Cardiac muscle cell (in vitro differentiated cells and primary cell): ENCODE data around the gene MYCN. TPM values are rescaled to one million over a fixed set of nuclear protein-coding genes. Genes with fewer than 3 reads are reported as not detected.
"Not testable (repeated sequence)": the region's sequence is repeated elsewhere in the genome, so short reads cannot be mapped to it uniquely, and the experiment has no call there.

ENCODE experiments used
- DNase-seq, 2 donors: peaks; one replicate each; pipeline versions ENCODE4 v3.0.0 to v3.0.0-alpha.2; 2010 to 2017; ENCODE audit warnings: low read depth in 1 of 2, low spot score in 1 of 2
- H3K27ac ChIP-seq: fragments of 200-600 bp; sonication (generic); 2 replicates; pipeline ENCODE4 v1.5.1; 2016
- H3K27me3 ChIP-seq: fragments of 200-600 bp; sonication (generic); 2 replicates; pipeline ENCODE4 v1.6.0; 2016; ENCODE audit warnings: control low read depth
- H3K36me3 ChIP-seq: fragments of 200-600 bp; sonication (generic); 2 replicates; pipeline ENCODE4 v1.5.1; 2016; ENCODE audit warnings: control low read depth
- H3K4me1 ChIP-seq: fragments of 200-600 bp; sonication (generic); 2 replicates; pipeline ENCODE4 v1.8.1; 2017; ENCODE audit warnings: low read depth, mild to moderate bottlenecking, mixed run types
- H3K4me3 ChIP-seq: fragments of 200-600 bp; sonication (generic); 2 replicates; pipeline ENCODE4 v1.5.1; 2016; ENCODE audit warnings: mild to moderate bottlenecking
- H3K9me3 ChIP-seq: fragments of 200-600 bp; sonication (generic); 2 replicates; pipeline ENCODE4 v1.5.1; 2017; ENCODE audit warnings: low read depth, mild to moderate bottlenecking, control low read depth
- polyA plus RNA-seq: library from polyadenylated mRNA; unstranded; fragments of >200 nt; fragmentation: Nextera tagmentation; extraction: Ambion mirVana; gene quantifications from 2 replicates; pipeline ENCODE4 v1.2.1, GENCODE V29; 2016
- total RNA-seq: library from RNA; depleted of rRNA; stranded (reverse); fragments of >200 nt; gene quantifications from 2 replicates; pipeline ENCODE4 v1.2.3, GENCODE V29; 2016
- TF ChIP-seq, protein P1 (sequence below): IDR thresholded peaks from 2 replicates; pipeline ENCODE4 v1.5.1; 2012; ENCODE audit warnings: low read depth, mild to moderate bottlenecking, low read length

Gene MYCN
- total and polyA plus RNA-seq, 2 experiments from 2014 or later: 38.5 to 72.5 TPM

DNA sequence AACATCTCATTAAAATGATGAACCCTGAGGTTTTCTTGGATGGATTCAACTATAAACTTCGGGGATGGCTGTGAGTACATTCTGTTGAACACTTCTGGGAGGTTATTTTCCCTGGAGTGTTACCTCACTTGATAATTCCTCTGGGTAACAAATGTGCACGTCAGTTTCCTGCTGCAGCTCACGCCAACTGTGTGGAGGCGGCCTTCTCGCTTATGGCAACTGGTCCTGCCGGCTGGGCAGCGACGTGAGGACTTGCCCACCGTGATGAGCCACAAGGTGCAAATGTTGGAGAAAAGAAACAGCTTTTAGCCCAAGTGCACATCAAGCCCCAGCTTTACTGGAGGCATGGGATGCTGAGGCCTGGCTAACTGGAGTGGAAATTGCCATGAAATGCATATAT, 15.9 kb downstream of the MYCN start:
- no peaks in the 10 kb centered on the region for H3K9me3 ChIP-seq
- no peaks in the 10 kb centered on the region for H3K36me3 ChIP-seq
- no peak for DNase-seq
- H3K27ac ChIP-seq: no peak overlapping the region
- no peaks in the 10 kb centered on the region for H3K27me3 ChIP-seq
- H3K4me3 ChIP-seq: no peak overlapping the region
- H3K4me1 ChIP-seq: no peaks in the 10 kb centered on the region
- TF ChIP-seq, protein P1, sequence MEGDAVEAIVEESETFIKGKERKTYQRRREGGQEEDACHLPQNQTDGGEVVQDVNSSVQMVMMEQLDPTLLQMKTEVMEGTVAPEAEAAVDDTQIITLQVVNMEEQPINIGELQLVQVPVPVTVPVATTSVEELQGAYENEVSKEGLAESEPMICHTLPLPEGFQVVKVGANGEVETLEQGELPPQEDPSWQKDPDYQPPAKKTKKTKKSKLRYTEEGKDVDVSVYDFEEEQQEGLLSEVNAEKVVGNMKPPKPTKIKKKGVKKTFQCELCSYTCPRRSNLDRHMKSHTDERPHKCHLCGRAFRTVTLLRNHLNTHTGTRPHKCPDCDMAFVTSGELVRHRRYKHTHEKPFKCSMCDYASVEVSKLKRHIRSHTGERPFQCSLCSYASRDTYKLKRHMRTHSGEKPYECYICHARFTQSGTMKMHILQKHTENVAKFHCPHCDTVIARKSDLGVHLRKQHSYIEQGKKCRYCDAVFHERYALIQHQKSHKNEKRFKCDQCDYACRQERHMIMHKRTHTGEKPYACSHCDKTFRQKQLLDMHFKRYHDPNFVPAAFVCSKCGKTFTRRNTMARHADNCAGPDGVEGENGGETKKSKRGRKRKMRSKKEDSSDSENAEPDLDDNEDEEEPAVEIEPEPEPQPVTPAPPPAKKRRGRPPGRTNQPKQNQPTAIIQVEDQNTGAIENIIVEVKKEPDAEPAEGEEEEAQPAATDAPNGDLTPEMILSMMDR: no peak

DNA sequence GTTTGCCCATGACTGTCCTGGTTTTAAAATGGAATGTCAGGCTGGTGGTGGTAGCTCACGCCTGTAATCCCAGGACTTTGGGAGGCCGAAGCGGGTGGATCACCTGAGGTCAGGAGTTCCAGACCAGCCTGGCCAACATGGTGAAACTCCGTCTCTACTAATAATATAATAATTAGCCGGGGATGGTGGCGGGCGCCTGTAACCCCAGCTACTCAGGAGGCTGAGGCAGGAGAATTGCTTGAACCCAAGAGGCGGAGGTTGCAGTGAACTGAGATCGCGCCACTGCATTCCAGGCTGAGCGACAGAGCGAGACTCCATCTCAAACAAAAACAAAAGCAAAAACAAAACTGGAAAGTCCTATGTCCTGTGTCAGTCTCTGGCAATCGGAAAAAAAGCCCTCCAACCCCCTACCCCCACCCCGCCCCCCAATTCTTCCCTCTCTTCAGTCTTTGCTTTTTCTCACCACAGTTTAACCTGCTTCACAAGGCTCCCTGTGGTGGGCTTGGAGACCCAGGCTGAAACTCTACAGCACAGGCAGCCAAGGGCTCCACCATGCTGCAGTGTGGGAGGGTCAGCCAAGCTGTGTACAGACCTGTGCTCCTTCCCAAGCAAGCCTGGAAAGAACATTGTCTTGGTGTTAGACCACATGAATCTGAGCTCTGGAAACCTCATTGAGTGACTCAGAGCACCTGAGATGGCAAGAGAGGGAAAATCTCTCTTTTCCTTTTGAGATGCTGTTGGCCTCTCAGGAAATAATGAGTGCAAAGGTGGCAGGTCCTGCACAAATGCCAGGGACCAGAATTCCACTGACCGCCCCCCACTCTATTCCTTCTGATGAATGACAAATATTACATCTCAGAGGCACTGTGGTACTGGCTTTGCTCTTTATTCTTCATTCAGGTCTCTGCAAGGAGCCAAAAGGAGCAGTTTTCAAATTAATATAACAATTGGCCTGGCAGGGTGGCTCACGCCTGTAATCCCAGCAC, 16.7 kb downstream of the MYCN start:
- Histone ChIP-seq H3K27ac (no peak overlapping the region), H3K27me3 (no peaks in the 10 kb centered on the region)
- DNase-seq: no peak

DNA sequence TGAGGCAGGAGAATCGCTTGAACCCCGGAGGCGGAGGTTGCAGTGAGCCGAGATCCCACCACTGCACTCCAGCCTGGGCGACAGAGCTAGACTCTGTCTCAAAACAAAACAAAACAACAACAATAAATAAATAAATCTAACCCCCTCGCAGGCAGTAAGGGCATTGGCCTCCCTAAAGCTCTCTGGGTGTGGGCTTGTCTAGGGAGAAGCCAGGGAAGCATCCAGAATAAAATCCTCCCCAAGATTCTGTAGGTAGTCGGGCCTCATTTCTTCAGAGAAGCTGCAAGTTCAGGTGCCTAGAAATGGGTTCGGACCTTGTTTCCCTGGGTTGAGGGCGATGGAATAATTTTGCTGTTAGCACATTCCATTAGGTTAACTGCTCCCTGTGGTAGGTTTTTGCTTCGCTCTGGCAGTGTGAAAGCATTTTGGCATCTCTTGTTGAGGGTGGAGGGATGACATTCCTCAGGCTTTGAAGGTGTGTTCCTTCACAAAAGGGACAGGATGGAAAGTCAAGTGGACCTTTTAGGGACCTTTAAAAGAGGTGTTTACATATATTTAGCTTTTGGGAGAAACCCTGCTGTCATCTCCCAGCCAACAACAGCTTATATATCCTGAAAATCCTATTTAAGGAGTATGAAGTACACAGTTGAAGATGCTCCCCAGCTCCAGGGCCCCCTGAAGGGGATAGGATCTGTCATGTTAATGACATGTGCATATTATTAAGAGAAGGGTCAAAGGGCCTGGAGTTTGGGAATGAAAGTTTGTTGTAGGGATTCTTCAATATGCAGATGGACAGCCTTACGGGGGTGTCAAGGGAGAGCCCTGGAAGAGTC, 17.7 kb downstream of the MYCN start:
- Histone ChIP-seq H3K36me3 (no peaks in the 10 kb centered on the region), H3K4me1 (no peaks in the 10 kb centered on the region), H3K4me3 (no peak overlapping the region), H3K27ac (no peak overlapping the region), H3K9me3 (no peaks in the 10 kb centered on the region), H3K27me3 (no peaks in the 10 kb centered on the region)
- no peak for DNase-seq
- TF ChIP-seq, protein P1: no peak

More for the DNA sequence above, 16.7 kb downstream of the MYCN start:
- H3K9me3 ChIP-seq: no peaks in the 10 kb centered on the region
- H3K4me3 ChIP-seq: no peak overlapping the region
- H3K36me3 ChIP-seq: no peaks in the 10 kb centered on the region
- no peaks in the 10 kb centered on the region for H3K4me1 ChIP-seq
- TF ChIP-seq, protein P1: no peak

DNA sequence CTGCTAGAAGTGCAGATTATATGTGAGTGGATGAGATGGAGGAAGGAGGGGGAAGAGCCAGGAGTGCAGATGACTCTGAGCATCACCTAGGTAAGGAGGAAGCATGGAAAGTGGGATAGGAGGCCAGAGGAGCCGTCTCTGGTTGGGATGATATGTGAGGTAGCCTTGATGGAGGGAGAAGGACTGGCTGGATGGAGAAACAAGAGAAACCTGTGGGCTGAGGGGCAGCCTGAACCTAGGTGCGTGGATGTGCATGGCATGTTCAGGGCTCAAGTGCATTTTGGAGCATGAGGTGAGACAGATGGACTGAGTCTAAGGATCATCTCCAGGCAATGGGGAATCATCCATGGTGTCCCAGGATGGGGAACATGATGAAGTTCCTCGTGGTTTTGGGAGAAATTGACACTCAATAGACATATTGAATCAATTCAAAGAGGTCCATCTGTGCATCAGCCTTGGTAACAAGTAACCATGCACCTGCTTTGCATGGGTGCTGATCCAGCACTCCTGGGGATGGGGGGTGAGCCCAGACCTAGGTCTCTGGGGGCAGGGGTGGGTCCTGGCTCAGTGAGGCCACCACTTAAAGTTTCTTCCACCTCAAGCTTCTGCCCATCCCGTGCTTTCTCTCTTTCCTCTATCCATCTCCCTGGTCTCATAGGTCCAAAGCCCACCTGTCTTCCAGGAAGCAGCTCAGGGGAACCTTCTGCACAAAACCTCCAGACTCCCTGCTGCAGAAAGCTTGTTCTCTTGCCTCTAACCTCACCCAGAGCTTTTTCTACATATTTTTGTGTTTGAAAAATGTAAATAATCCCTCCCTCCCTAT, 19.2 kb downstream of the MYCN start:
- H3K27me3 ChIP-seq: no peaks in the 10 kb centered on the region
- no peaks in the 10 kb centered on the region for H3K36me3 ChIP-seq
- TF ChIP-seq, protein P1: no peak
- no peaks in the 10 kb centered on the region for H3K4me1 ChIP-seq
- H3K9me3 ChIP-seq: no peaks in the 10 kb centered on the region
- no peak overlapping the region for H3K4me3 ChIP-seq
- DNase-seq: no peak
- no peak overlapping the region for H3K27ac ChIP-seq

DNA sequence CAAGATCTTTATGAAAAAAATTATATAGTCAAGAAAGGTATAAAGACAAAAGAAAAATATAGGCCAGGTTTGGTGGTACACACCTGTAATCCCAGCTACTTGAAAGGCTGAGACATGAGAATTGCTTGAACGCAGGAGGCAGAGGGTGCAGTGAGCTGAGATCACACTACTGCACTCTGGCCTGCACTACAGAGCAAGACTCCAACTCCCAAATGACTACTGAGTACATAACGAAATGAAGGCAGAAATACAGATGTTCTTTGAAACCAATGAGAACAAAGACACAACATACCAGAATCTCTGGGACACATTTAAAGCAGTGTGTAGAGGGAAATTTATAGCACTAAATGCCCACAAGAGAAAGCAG, 19.8 kb downstream of the MYCN start:
- H3K4me3 ChIP-seq, H3K9me3 ChIP-seq, H3K27ac ChIP-seq, H3K4me1 ChIP-seq, H3K36me3 ChIP-seq, H3K27me3 ChIP-seq, DNase-seq: not testable (repeated sequence)

DNA sequence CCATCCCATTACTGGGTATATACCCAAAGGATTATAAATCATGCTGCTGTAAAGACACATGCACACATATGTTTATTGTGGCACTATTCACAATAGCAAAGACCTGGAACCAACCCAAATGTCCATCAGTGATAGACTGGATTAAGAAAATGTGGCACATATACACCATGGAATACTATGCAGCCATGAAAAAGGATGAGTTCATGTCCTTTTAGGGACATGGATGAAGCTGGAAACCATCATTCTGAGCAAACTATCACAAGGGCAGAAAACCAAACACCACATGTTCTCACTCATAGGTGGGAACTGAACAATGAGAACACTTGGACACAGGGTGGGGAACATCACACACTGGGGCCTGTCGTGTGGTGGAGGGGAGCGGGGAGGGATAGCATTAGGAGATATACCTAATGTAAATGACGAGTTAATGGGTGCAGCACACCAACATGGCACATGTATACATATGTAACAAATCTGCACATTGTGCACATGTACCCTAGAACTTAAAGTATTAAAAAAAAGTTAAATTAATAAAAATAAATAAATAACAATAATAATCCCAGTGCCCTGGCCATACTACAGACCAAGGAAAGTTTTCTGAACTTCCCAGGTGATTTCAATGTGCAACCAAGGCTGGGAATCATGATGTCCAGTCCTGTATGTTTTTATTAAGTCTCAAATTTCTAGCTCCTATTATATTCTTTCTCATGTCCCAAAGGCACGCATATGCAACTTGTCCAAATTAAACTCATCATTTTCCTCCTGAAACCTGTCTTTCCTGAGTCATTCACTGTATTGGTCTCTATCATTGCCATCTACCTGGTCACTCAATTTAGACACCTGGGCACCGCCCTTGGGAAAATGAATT, 23.0 kb downstream of the MYCN start:
- H3K4me3 ChIP-seq, H3K27me3 ChIP-seq, DNase-seq, H3K9me3 ChIP-seq, H3K36me3 ChIP-seq, H3K4me1 ChIP-seq, H3K27ac ChIP-seq: not testable (repeated sequence)
